Measurements from ENCODE around the gene CFL2. TPM values are rescaled to one million over a fixed set of nuclear protein-coding genes. Genes with fewer than 3 reads are reported as not detected.

The CFL2 gene
- total RNA-seq, result 10 to 100 TPM; 10.9 to 32.3 TPM

DNA sequence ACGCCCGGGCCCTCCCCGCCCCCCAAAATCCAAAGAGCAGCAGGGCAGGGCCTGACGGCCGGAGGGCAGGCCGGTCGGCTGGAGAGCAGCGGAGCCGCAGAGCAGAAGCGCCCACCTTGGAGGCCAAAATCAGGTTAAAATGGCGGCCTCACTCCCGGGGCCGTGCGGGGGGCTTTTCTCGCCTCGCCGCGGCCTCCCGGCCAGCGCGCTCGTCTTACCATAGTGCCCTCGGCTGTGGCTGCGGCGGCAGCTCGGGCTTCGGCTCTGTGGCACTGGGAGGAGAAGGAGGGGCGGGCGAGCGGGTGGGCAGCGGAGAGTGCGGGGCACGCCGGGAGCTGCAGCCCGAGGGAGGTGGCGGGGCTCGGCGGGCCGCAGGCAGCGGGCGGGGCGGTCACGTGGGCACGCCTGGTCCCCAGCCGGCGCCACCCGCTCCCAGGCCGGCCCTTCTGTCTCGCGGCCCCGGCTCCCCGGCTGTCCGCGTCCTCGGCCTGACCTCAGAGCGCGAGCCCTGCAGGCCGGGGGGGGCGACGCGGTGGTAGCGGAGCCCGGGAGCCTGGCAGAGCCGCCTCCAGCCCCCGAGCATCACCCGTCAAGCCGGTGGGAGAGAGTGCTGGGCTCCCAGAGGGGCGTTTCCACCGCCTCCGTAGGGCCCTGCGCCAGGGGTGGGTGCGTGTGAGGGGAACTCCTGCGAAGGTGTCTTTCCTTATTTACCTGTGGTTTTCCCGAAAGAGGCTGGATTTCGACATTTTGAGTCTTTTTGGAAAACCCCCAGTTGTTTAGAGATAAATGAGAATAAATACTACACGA lies at the start of gene CFL2:
CFL2 (minus strand) TSS at position 274 of the 807 bp plus-strand sequence; CDS start at position 221, 53 bp downstream.
- Histone ChIP-seq H3K4me3 (peak within 1 kb of the TSS; percentile 60 to 77), H3K36me3 (replicated peaks in 1 of 2; ENCODE audit: insufficient read depth in 1 of 2, low read depth in 2 of 2) (peaks cover 0 to 7% of the 10 kb centered on the region in 2 donors), H3K27me3 (no peaks in the 10 kb centered on the region), H3K4me1 (peaks cover 30% of the 10 kb centered on the region), H3K9me3 (no peaks in the 10 kb centered on the region), H3K27ac (peak within 1 kb of the TSS; percentile 87 to 97 (median 94))
- intact Hi-C loops (cut with DNase I), result no loop called here
- DNase-seq (peak; percentile 81 to 89 (median 84)), ATAC-seq (peak; percentile 91)
- 0% methylated on average over 3 to 73 of the region's 76 CpGs for WGBS, 2 donors
- TF ChIP-seq, protein P1, sequence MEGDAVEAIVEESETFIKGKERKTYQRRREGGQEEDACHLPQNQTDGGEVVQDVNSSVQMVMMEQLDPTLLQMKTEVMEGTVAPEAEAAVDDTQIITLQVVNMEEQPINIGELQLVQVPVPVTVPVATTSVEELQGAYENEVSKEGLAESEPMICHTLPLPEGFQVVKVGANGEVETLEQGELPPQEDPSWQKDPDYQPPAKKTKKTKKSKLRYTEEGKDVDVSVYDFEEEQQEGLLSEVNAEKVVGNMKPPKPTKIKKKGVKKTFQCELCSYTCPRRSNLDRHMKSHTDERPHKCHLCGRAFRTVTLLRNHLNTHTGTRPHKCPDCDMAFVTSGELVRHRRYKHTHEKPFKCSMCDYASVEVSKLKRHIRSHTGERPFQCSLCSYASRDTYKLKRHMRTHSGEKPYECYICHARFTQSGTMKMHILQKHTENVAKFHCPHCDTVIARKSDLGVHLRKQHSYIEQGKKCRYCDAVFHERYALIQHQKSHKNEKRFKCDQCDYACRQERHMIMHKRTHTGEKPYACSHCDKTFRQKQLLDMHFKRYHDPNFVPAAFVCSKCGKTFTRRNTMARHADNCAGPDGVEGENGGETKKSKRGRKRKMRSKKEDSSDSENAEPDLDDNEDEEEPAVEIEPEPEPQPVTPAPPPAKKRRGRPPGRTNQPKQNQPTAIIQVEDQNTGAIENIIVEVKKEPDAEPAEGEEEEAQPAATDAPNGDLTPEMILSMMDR (IDR thresholded peaks at IDR 0.05), result peak in 1 of 7 experiments; percentile 9
- TF ChIP-seq POLR2A (IDR thresholded peaks at IDR 0.05), result peak; percentile 79 to 87 (median 84)

DNA sequence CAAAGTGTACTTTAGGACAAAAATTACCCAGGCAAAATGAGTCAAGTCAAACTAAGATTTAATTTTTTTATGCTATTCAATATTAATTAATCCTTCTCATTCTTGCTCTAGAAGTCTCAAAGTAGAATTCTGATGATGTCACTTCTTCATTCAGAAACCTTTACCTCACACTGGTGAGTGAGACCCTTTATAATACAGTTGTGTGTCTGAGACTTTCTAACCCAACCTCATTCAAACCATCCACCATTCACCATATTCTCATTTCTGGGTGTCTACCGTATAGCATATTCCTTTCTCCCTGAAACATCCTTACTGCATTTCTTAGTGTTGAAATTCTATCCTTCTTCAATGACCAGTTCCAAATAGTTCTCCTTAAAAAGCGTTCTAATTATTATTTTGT lies 40.8 kb upstream of the CFL2 start:
- no peak overlapping the region for H3K4me3 ChIP-seq
- intact Hi-C loops (cut with DNase I), result no loop called here
- WGBS, 2 donors, result 83 to 93% methylated on average over 2 of the region's 2 CpGs
- peaks cover 0 to 12% of the 10 kb centered on the region in 2 donors for H3K36me3 ChIP-seq (replicated peaks in 1 of 2; ENCODE audit: insufficient read depth in 1 of 2, low read depth in 2 of 2)
- no peaks in the 10 kb centered on the region for H3K9me3 ChIP-seq
- no peak for ATAC-seq
- DNase-seq, result no peak
- no peaks in the 10 kb centered on the region for H3K4me1 ChIP-seq
- no peak for TF ChIP-seq POLR2A (IDR thresholded peaks at IDR 0.05)
- TF ChIP-seq, protein P1 (IDR thresholded peaks at IDR 0.05), result no peak
- no peak overlapping the region for H3K27ac ChIP-seq
- no peaks in the 10 kb centered on the region for H3K27me3 ChIP-seq

GRCh38 chr14:34754687-34755086 lies 40.3 kb upstream of the CFL2 start:
- Histone ChIP-seq H3K4me3 (no peak overlapping the region), H3K27me3 (no peaks in the 10 kb centered on the region), H3K4me1 (no peaks in the 10 kb centered on the region), H3K9me3 (no peaks in the 10 kb centered on the region), H3K36me3 (replicated peaks in 1 of 2; ENCODE audit: insufficient read depth in 1 of 2, low read depth in 2 of 2) (peaks cover 0 to 7% of the 10 kb centered on the region in 2 donors), H3K27ac (no peak overlapping the region)
- TF ChIP-seq POLR2A (IDR thresholded peaks at IDR 0.05), result no peak
- TF ChIP-seq, protein P1 (IDR thresholded peaks at IDR 0.05), result no peak
- DNase-seq (no peak), ATAC-seq (no peak)
- intact Hi-C loops (cut with DNase I), result no loop called here
- WGBS, 2 donors, result 83 to 100% methylated on average over 1 of the region's 1 CpG

DNA sequence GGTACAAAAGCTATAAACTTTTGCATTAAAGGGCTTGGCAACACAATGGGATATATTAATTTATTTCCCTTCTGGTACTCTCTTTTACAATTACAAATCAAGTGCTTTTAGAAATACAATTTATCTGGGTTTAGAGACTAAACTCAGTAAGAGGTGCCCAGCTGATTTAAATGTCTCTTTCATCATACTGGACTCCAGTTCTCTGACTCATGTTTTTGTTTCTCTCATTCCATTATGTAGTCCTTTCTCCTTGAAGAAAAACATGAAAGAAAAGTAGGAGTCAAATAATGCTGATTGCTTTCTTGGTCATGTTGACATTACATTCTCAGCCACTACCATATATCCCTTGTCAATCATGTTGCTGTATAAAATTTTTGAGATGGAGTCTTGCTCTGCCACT lies 36.3 kb upstream of the CFL2 start:
- DNase-seq (no peak), ATAC-seq (no peak)
- TF ChIP-seq, protein P1 (IDR thresholded peaks at IDR 0.05), result no peak
- TF ChIP-seq POLR2A (IDR thresholded peaks at IDR 0.05), result no peak
- Histone ChIP-seq H3K36me3 (replicated peaks in 1 of 2; ENCODE audit: insufficient read depth in 1 of 2, low read depth in 2 of 2) (no peaks in the 10 kb centered on the region), H3K27me3 (no peaks in the 10 kb centered on the region), H3K9me3 (no peaks in the 10 kb centered on the region), H3K27ac (no peak overlapping the region), H3K4me1 (no peaks in the 10 kb centered on the region), H3K4me3 (no peak overlapping the region)
- intact Hi-C loops (cut with DNase I), result no loop called here

DNA sequence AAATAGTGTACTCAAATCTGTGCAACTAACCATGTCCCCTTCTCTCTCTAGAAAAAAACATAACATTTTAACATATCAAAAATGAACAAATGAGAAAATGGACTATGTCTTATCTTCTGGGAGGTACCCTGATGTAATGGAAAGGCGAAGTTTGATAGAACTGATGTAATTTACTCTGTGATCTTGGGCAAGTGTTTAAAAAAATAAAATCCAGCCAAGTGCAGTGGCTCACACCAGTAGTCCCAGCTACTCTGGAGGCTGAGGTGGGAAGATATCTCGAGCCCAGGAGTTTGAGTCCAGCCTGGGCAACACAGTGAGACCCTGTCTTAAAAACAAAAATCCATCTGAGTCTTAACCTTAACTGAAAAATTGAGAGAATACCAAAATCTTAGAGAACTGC lies 35.8 kb upstream of the CFL2 start:
- no peak overlapping the region for H3K27ac ChIP-seq
- intact Hi-C loops (cut with DNase I), result no loop called here
- TF ChIP-seq POLR2A (IDR thresholded peaks at IDR 0.05), result no peak
- TF ChIP-seq, protein P1 (IDR thresholded peaks at IDR 0.05), result no peak
- WGBS, 2 donors, result 91 to 97% methylated on average over 2 of the region's 2 CpGs
- H3K4me1 ChIP-seq, result no peaks in the 10 kb centered on the region
- H3K36me3 ChIP-seq (replicated peaks in 1 of 2; ENCODE audit: insufficient read depth in 1 of 2, low read depth in 2 of 2), result no peaks in the 10 kb centered on the region
- DNase-seq (no peak), ATAC-seq (no peak)
- H3K27me3 ChIP-seq, result no peaks in the 10 kb centered on the region
- H3K4me3 ChIP-seq, result no peak overlapping the region
- no peaks in the 10 kb centered on the region for H3K9me3 ChIP-seq

All from body of pancreas (tissue), 4 donors.